Osteocyte (in vitro differentiated cells): Measurements from ENCODE around the gene CCNK. TPM values are rescaled to one million over a fixed set of nuclear protein-coding genes. Genes with fewer than 3 reads are reported as not detected.

ENCODE experiments used
- DNase-seq: peaks from one replicate; pipeline ENCODE4 v3.0.0; 2021; ENCODE audit warnings: mixed read lengths; ENCODE audit not compliant: unreplicated experiment; ENCODE audit errors: extremely low spot score
- H3K27ac Mint-ChIP-seq: one replicate; pipeline ENCODE4 v1.8.0; 2021; ENCODE audit warnings: mild to moderate bottlenecking, mixed read lengths; ENCODE audit not compliant: unreplicated experiment
- H3K27me3 Mint-ChIP-seq: one replicate; pipeline ENCODE4 v1.8.0; 2021; ENCODE audit warnings: mixed read lengths; ENCODE audit not compliant: unreplicated experiment
- H3K36me3 Mint-ChIP-seq: one replicate; pipeline ENCODE4 v1.8.0; 2021; ENCODE audit warnings: mixed read lengths; ENCODE audit not compliant: unreplicated experiment
- H3K4me1 Mint-ChIP-seq: one replicate; pipeline ENCODE4 v1.8.0; 2021; ENCODE audit warnings: mixed read lengths; ENCODE audit not compliant: unreplicated experiment
- H3K4me3 Mint-ChIP-seq: one replicate; pipeline ENCODE4 v1.8.0; 2021; ENCODE audit warnings: mild to moderate bottlenecking, moderate library complexity, mixed read lengths; ENCODE audit not compliant: unreplicated experiment
- H3K9me3 Mint-ChIP-seq: one replicate; pipeline ENCODE4 v1.8.0; 2021; ENCODE audit warnings: mixed read lengths; ENCODE audit not compliant: unreplicated experiment
- total RNA-seq: library from RNA; stranded (reverse); gene quantifications from 2 replicates; pipeline ENCODE4 v1.2.1, GENCODE V29; 2021
- TF ChIP-seq, protein P1 (sequence below): fragments of 200-600 bp; sonication (generic); IDR thresholded peaks from 2 replicates; pipeline ENCODE4 v1.5.0; 2021; ENCODE audit warnings: antibody characterized with exemption, mild to moderate bottlenecking, moderate library complexity

CCNK gene
- total RNA-seq, 1 donor from 2014 or later, result 57.4 TPM

- no peaks in the 10 kb centered on the region for H3K36me3 Mint-ChIP-seq
- no peak overlapping the region for H3K27ac Mint-ChIP-seq
- TF ChIP-seq, protein P1, sequence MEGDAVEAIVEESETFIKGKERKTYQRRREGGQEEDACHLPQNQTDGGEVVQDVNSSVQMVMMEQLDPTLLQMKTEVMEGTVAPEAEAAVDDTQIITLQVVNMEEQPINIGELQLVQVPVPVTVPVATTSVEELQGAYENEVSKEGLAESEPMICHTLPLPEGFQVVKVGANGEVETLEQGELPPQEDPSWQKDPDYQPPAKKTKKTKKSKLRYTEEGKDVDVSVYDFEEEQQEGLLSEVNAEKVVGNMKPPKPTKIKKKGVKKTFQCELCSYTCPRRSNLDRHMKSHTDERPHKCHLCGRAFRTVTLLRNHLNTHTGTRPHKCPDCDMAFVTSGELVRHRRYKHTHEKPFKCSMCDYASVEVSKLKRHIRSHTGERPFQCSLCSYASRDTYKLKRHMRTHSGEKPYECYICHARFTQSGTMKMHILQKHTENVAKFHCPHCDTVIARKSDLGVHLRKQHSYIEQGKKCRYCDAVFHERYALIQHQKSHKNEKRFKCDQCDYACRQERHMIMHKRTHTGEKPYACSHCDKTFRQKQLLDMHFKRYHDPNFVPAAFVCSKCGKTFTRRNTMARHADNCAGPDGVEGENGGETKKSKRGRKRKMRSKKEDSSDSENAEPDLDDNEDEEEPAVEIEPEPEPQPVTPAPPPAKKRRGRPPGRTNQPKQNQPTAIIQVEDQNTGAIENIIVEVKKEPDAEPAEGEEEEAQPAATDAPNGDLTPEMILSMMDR, result no peak
- no peak overlapping the region for H3K4me3 Mint-ChIP-seq
- peaks cover 43% of the 10 kb centered on the region for H3K4me1 Mint-ChIP-seq
- no peaks in the 10 kb centered on the region for H3K27me3 Mint-ChIP-seq
- no peak for DNase-seq
- no peaks in the 10 kb centered on the region for H3K9me3 Mint-ChIP-seq
Observed at GRCh38 chr14:99540196-99541032, 59.2 kb downstream of the CCNK start.

DNA sequence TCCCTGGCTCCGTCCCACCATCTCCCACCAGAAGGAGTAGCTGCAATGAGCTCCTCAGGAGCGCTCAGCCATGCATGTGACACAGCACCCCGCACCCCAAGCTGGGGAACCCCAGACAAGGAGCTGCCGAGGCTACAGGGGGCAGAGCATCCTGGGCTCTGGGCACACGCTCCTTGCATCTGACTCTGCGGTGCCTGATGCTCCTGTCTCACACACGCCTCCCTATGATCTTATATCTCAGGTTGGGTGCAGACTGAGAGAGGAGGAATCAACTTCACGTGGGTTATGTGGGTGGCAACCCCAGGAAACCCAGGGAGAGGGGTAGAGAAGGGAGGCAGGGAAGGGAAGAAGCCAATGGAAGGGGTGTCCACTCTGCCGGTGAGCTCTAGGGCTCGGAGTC, 60.0 kb downstream of the CCNK start:
- Mint-ChIP-seq H3K9me3 (no peaks in the 10 kb centered on the region), H3K4me3 (no peak overlapping the region), H3K27me3 (no peaks in the 10 kb centered on the region), H3K36me3 (no peaks in the 10 kb centered on the region), H3K4me1 (peaks cover 46% of the 10 kb centered on the region), H3K27ac (no peak overlapping the region)
- no peak for DNase-seq
- TF ChIP-seq, protein P1, result no peak

DNA sequence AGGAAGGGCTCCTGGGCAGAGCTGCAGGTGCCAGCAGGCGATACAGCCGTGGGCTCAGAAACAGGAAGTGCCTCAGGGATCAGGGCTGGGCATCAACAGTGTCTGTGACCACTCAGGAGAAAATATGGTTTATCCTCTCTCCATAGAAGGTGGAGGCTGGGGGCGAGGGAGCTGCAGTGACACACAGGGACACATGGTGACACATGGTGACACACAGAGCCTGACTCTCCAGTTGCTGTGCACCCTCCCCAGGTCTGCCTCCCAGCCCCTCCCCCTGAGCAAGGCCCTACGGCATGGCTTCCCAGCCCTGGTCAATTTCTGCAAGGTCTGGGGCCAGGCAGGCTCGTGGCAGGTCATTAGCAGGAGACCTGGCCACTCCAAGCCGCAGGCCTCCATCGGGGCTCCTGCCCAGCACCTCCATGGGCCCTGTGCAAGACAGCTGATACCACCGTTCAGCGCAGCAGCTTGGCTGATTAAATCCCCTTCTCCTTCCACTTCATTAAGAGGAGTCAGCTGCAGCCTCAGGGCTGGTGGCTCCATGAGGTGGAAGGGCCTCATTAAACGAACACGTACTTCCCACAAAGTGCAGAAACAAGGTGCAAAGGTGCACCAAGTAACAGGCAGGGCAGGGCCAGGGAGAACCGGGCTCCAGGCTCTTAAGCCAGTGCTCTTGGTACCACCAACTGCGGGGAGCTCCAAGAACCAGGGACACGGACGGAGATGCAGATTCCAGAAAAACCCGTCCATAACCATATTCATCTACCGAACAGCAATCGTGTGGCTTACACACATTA, 60.7 kb downstream of the CCNK start:
- Mint-ChIP-seq H3K27me3 (no peaks in the 10 kb centered on the region), H3K9me3 (no peaks in the 10 kb centered on the region), H3K27ac (no peak overlapping the region), H3K36me3 (no peaks in the 10 kb centered on the region), H3K4me3 (no peak overlapping the region), H3K4me1 (peaks cover 46% of the 10 kb centered on the region)
- DNase-seq, result no peak
- TF ChIP-seq, protein P1, result no peak

- Mint-ChIP-seq H3K27me3 (no peaks in the 10 kb centered on the region), H3K9me3 (no peaks in the 10 kb centered on the region), H3K4me1 (peaks cover 39% of the 10 kb centered on the region), H3K4me3 (no peak overlapping the region), H3K36me3 (no peaks in the 10 kb centered on the region), H3K27ac (no peak overlapping the region)
- no peak for DNase-seq
- TF ChIP-seq, protein P1, result no peak
Observed at GRCh38 chr14:99542566-99542965, 61.4 kb downstream of the CCNK start.

- Mint-ChIP-seq H3K4me3 (no peak overlapping the region), H3K9me3 (no peaks in the 10 kb centered on the region), H3K36me3 (no peaks in the 10 kb centered on the region), H3K4me1 (peaks cover 31% of the 10 kb centered on the region), H3K27ac (no peak overlapping the region), H3K27me3 (no peaks in the 10 kb centered on the region)
- TF ChIP-seq, protein P1, result no peak
- no peak for DNase-seq
Observed at GRCh38 chr14:99543370-99543769, 62.2 kb downstream of the CCNK start.
